Renal cortical epithelial cell (primary cell): ENCODE measurements around the gene CTNNA1. TPM values are rescaled to one million over a fixed set of nuclear protein-coding genes. Genes with fewer than 3 reads are reported as not detected.
"Not testable (repeated sequence)": the region's sequence is repeated elsewhere in the genome, so short reads cannot be mapped to it uniquely, and the experiment has no call there.

Source experiments
- DNase-seq: peaks from one replicate; pipeline ENCODE4 v3.0.0-alpha.2; 2011; ENCODE audit warnings: low read depth
- total RNA-seq: library from RNA; depleted of rRNA; stranded (reverse); fragments of >200 nt; gene quantifications from 2 replicates; pipeline ENCODE4 v1.2.3, GENCODE V29; 2014

CTNNA1 gene
- total RNA-seq, 1 donor from 2014 or later = 624 TPM

- peak; percentile 31 for DNase-seq
These were observed 56.2 kb downstream of the CTNNA1 start for GRCh38 chr5:138809391-138809790.

- not testable (repeated sequence) for DNase-seq
These were observed 57.6 kb downstream of the CTNNA1 start for GRCh38 chr5:138810861-138811260.

GRCh38 chr5:138815529-138815928 is 62.3 kb downstream of the CTNNA1 start:
- no peak for DNase-seq

GRCh38 chr5:138817241-138817640 is 64.0 kb downstream of the CTNNA1 start:
- no peak for DNase-seq

- DNase-seq = no peak
These were observed 65.9 kb downstream of the CTNNA1 start for GRCh38 chr5:138819081-138819480.

- no peak for DNase-seq
These were observed 67.5 kb downstream of the CTNNA1 start for GRCh38 chr5:138820695-138821094.

GRCh38 chr5:138824516-138824915 is 71.3 kb downstream of the CTNNA1 start:
- DNase-seq = no peak

GRCh38 chr5:138824924-138825863 is 72.0 kb downstream of the CTNNA1 start:
- DNase-seq = peak; percentile 31

GRCh38 chr5:138828556-138828955 is 75.3 kb downstream of the CTNNA1 start:
- DNase-seq = no peak

GRCh38 chr5:138829341-138829740 is 76.1 kb downstream of the CTNNA1 start:
- DNase-seq = peak; percentile 61

- DNase-seq = no peak
These were observed 78.5 kb downstream of the CTNNA1 start for GRCh38 chr5:138831703-138832102.

GRCh38 chr5:138832218-138832617 is 79.0 kb downstream of the CTNNA1 start:
- DNase-seq = peak; percentile 25

GRCh38 chr5:138833080-138833479 is 79.9 kb downstream of the CTNNA1 start:
- DNase-seq = no peak

- DNase-seq = no peak
These were observed 80.7 kb downstream of the CTNNA1 start for GRCh38 chr5:138833726-138834480.

GRCh38 chr5:138834853-138835252 is 81.6 kb downstream of the CTNNA1 start:
- DNase-seq = not testable (repeated sequence)

- no peak for DNase-seq
These were observed 83.9 kb downstream of the CTNNA1 start for GRCh38 chr5:138837160-138837559.

- no peak for DNase-seq
These were observed 86.9 kb downstream of the CTNNA1 start for GRCh38 chr5:138840103-138840502.

- no peak for DNase-seq
These were observed 88.3 kb downstream of the CTNNA1 start for GRCh38 chr5:138841531-138841930.

- DNase-seq = no peak
These were observed 90.3 kb downstream of the CTNNA1 start for GRCh38 chr5:138843316-138844124.

GRCh38 chr5:138844125-138844461 is 90.9 kb downstream of the CTNNA1 start:
- DNase-seq = no peak

- peak; percentile 84 for DNase-seq
These were observed 91.7 kb downstream of the CTNNA1 start for GRCh38 chr5:138844812-138845513.
